ENCODE results near the gene PHC3. TPM values are rescaled to one million over a fixed set of nuclear protein-coding genes. Genes with fewer than 3 reads are reported as not detected.

PHC3 gene
- polyA plus RNA-seq, 2 of the 4 experiments (the other 2 are of a cell fraction): 10.8 to 49.1 TPM

DNA sequence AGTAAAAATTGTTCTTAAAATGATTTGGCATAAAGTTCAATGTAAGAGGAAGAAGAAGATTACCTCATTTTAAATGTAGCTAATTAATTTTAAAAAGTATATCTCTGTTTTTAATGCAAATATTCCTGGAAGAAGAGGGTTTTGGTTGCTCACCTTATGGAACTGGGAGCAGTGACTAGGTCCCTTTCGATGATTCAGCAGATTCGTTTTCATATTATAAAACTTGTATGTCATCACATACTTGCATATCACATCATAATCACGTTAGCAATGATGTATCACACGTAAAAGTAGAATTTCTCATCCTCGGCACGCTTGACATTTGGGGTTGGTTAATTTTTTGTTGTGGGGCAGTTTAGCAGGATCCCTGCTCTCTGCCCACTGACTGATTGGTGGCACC, 96.1 kb downstream of the PHC3 start:
- FAIRE-seq: no peak
- Histone ChIP-seq H3K4me2 (no peak overlapping the region), H3K9me3 (no peaks in the 10 kb centered on the region), H3K27ac (no peak overlapping the region), H3K4me3 (no peak overlapping the region), H3K4me1 (no peaks in the 10 kb centered on the region; the same call in 2 of the 3 replicates)
- POLR2A ChIA-PET: no interaction called here
- 93% methylated on average over 6 of the region's 6 CpGs for WGBS (ENCODE audit: missing lambda C conversion rate)
- no peak for ATAC-seq
- TF ChIP-seq NPAS2 (CRISPR knock-in tag; IDR thresholded peaks at IDR 0.05; ENCODE audit: borderline replicate concordance) (no peak), MAFK (IDR thresholded peaks at IDR 0.05; ENCODE audit: partially characterized antibody) (peak; percentile 93)
- no peak for DNase-seq (ENCODE audit: low read depth in 1 of 2, low spot score in 1 of 2)
- CTCF ChIA-PET: interaction anchor here (0.6 to 1.3 kb wide), 2 partner anchors 9 to 139 kb away, joined by 3 read pairs; no protein-coding TSS in a partner anchor

- DNase-seq (ENCODE audit: low read depth in 1 of 2, low spot score in 1 of 2) (no peak), FAIRE-seq (no peak), ATAC-seq (no peak)
- no peak overlapping the region for H3K27ac ChIP-seq
- peaks cover 8% of the 10 kb centered on the region; the same call in 1 of the 3 replicates for H3K4me1 ChIP-seq
- no peaks in the 10 kb centered on the region for H3K9me3 ChIP-seq
- ChIA-PET CTCF (no interaction called here), POLR2A (no interaction called here)
- no peak overlapping the region for H3K4me2 ChIP-seq
- WGBS (ENCODE audit: missing lambda C conversion rate): 100% methylated on average over 1 of the region's 1 CpG
- TF ChIP-seq JUNB (IDR thresholded peaks at IDR 0.05) (no peak), CBX2 (IDR thresholded peaks at IDR 0.05; ENCODE audit: borderline replicate concordance, low read depth) (no peak), PHF8 (IDR thresholded peaks at IDR 0.05; ENCODE audit: borderline replicate concordance, low read depth) (no peak)
- H3K4me3 ChIP-seq: no peak overlapping the region
Measured at GRCh38 chr3:170083343-170083742, 98.2 kb downstream of the PHC3 start.

DNA sequence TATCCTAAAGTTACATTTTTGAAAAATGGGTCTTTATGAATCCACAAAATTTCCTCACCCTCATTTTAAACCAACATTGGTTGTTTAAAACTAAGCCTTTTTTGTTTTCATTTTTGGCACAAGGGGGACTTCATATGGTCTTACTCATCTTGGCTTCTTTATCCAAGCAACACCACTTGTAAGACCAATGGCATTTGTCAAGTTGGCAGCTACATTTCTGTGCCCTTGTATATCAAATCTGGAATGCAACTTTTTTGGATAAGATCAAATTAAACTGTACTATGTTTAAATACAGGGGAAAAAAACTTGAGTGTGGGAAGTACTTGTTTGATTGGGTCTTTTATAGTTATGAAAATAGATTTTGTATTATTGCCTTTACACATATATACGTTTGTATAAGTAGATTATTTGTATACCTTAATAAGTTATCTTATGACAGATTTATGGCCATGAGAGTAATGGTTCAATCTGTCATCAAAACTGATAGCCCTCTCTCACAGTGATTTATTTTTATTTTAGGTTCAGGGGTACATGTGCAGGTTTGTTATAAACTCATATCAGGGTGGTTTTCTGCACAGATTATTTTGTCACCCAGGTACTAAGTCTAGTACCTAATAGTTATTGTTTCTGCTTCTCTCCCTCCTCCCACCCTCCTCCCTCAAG, 100.3 kb downstream of the PHC3 start:
- DNase-seq (ENCODE audit: low read depth in 1 of 2, low spot score in 1 of 2): no peak
- Histone ChIP-seq H3K4me2 (no peak overlapping the region), H3K9me3 (no peaks in the 10 kb centered on the region), H3K27ac (no peak overlapping the region), H3K4me3 (no peak overlapping the region), H3K4me1 (peaks cover 8% of the 10 kb centered on the region; the same call in 1 of the 3 replicates)
- CTCF ChIA-PET: no interaction called here
- POLR2A ChIA-PET: no interaction called here
- TF ChIP-seq MAZ (IDR thresholded peaks at IDR 0.05; ENCODE audit: borderline replicate concordance, low read depth, low read length) (no peak), ZNF302 (CRISPR knock-in tag; IDR thresholded peaks at IDR 0.05) (no peak), KDM5A (IDR thresholded peaks at IDR 0.05) (no peak), NR3C1 (IDR thresholded peaks at IDR 0.05) (no peak)
- WGBS (ENCODE audit: missing lambda C conversion rate): 73% methylated on average over 1 of the region's 1 CpG
- ATAC-seq: no peak
- no peak for FAIRE-seq

GRCh38 chr3:170080605-170081004, 100.9 kb downstream of the PHC3 start:
- FAIRE-seq: no peak
- POLR2A ChIA-PET: no interaction called here
- CTCF ChIA-PET: no interaction called here
- DNase-seq (ENCODE audit: low read depth in 1 of 2, low spot score in 1 of 2): no peak
- H3K4me1 ChIP-seq: peaks cover 8% of the 10 kb centered on the region; the same call in 1 of the 3 replicates
- no peak for TF ChIP-seq SMC3 (IDR thresholded peaks at IDR 0.05)
- no peaks in the 10 kb centered on the region for H3K9me3 ChIP-seq
- WGBS (ENCODE audit: missing lambda C conversion rate): 93% methylated on average over 4 of the region's 4 CpGs
- no peak overlapping the region for H3K4me2 ChIP-seq
- H3K4me3 ChIP-seq: no peak overlapping the region
- H3K27ac ChIP-seq: no peak overlapping the region
- ATAC-seq: no peak

- 0 out of 3 replicates have a peak overlapping the region, but pooled peaks have one; percentile 5 for H3K4me2 ChIP-seq
- FAIRE-seq (no peak), ATAC-seq (no peak), DNase-seq (ENCODE audit: low read depth in 1 of 2, low spot score in 1 of 2) (no peak)
- peaks cover 8% of the 10 kb centered on the region; the same call in 1 of the 3 replicates for H3K4me1 ChIP-seq
- TF ChIP-seq RAD21 (conservative IDR thresholded peaks at IDR 0.05 in 1 of 2, IDR thresholded peaks at IDR 0.05 in 1 of 2) (no peak), HOXB13 (CRISPR knock-in tag; IDR thresholded peaks at IDR 0.05; ENCODE audit: low read depth) (no peak), MAZ (IDR thresholded peaks at IDR 0.05; ENCODE audit: borderline replicate concordance, low read depth, low read length) (no peak), ESRRA (IDR thresholded peaks at IDR 0.05; ENCODE audit: borderline replicate concordance, low read length) (no peak), CBX8 (IDR thresholded peaks at IDR 0.05) (no peak), BHLHE40 (IDR thresholded peaks at IDR 0.05; ENCODE audit: low read depth, low read length) (no peak), POLR2A (IDR thresholded peaks at IDR 0.05; ENCODE audit: low read length) (no peak), CEBPB (IDR thresholded peaks at IDR 0.05) (no peak), PHF8 (IDR thresholded peaks at IDR 0.05; ENCODE audit: borderline replicate concordance, low read depth) (no peak), MAFK (IDR thresholded peaks at IDR 0.05; ENCODE audit: partially characterized antibody) (no peak), EHMT2 (IDR thresholded peaks at IDR 0.05; ENCODE audit: low read depth) (no peak), FOSB (CRISPR knock-in tag; IDR thresholded peaks at IDR 0.05) (no peak), ZSCAN20 (CRISPR knock-in tag; IDR thresholded peaks at IDR 0.05) (no peak), KDM1A (IDR thresholded peaks at IDR 0.05; ENCODE audit: low read depth) (no peak), JUN (IDR thresholded peaks at IDR 0.05) (no peak), NR3C1 (IDR thresholded peaks at IDR 0.05) (no peak)
- TF ChIP-seq, protein P1, sequence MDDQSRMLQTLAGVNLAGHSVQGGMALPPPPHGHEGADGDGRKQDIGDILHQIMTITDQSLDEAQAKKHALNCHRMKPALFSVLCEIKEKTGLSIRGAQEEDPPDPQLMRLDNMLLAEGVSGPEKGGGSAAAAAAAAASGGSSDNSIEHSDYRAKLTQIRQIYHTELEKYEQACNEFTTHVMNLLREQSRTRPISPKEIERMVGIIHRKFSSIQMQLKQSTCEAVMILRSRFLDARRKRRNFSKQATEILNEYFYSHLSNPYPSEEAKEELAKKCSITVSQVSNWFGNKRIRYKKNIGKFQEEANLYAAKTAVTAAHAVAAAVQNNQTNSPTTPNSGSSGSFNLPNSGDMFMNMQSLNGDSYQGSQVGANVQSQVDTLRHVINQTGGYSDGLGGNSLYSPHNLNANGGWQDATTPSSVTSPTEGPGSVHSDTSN (IDR thresholded peaks at IDR 0.05): no peak
- ChIA-PET POLR2A (no interaction called here), CTCF (interaction anchor here (1.2 kb wide), 1 partner anchor 8 kb away, joined by 3 read pairs; no protein-coding TSS in a partner anchor)
- no peak overlapping the region for H3K27ac ChIP-seq
- no peak overlapping the region for H3K4me3 ChIP-seq
- H3K9me3 ChIP-seq: no peaks in the 10 kb centered on the region
- WGBS (ENCODE audit: missing lambda C conversion rate): 39% methylated on average over 2 of the region's 2 CpGs
Measured at GRCh38 chr3:170079536-170080165, 101.9 kb downstream of the PHC3 start.

Data from A549 (cell line).